Stromal cell of bone marrow (primary cell): ENCODE measurements around the gene POU2AF2.
"Not testable (repeated sequence)": the region's sequence is repeated elsewhere in the genome, so short reads cannot be mapped to it uniquely, and the experiment has no call there.

Experiments
- DNase-seq: peaks from one replicate; pipeline ENCODE4 v3.0.0-alpha.2; 2012; ENCODE audit warnings: low read depth

POU2AF2 gene, protein sequence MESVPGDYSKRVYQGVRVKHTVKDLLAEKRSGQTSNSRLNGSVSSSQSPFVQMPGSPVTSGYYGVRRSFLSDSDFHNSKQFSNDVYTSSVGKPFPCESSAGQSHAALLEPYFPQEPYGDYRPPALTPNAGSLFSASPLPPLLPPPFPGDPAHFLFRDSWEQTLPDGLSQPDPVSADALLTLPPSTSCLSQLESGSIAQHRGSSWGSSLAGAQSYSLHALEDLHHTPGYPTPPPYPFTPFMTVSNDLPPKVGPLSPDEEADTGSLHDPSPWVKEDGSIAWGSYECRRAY

DNA sequence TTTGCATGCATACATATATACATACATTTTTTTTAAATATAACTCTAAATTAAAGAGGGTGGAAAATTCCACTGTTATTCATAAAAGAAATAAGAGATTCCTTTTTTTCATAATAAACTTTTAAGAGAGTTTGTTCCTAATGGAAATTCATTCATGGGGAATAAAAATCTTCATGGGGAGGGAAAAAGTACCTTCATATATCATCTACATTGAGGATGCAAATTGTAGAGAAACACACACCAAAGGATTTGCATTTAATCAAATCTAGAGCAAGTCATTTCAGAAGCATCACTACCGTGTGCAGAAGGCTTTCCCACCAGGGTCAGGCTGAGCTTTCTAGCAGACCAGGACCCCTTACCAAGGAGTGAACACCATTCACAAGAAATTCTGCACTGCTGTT is at the start of gene POU2AF2:
TSS of gene POU2AF2 (plus strand) at position 301 of the 400 bp plus-strand sequence. CDS start 129 bp downstream, outside the sequence.
- no peak for DNase-seq

DNA sequence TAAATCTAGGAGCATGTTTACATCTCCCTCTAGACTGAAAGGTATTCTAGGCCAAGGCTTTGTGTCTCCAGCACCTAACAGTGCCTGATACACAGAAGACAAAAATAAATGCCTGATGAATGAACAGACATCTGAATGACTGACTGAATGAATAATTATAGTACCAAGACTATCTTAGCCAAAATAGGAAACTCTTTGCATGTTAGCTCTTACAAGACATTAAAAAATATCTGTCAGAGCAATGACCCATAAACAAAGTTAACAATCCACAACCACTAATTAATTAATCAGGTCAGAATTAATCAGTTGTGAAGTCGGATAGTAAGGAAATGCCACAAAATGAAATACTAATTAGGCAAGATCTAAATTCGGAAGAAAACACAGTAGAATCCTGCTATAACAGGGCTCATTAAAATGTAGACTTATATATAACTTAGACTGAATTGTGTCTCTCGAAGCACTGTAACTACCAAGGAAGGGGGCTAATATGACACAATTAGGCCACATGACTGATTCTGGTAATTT is 45.5 kb upstream of the POU2AF2 start:
- DNase-seq = no peak

DNA sequence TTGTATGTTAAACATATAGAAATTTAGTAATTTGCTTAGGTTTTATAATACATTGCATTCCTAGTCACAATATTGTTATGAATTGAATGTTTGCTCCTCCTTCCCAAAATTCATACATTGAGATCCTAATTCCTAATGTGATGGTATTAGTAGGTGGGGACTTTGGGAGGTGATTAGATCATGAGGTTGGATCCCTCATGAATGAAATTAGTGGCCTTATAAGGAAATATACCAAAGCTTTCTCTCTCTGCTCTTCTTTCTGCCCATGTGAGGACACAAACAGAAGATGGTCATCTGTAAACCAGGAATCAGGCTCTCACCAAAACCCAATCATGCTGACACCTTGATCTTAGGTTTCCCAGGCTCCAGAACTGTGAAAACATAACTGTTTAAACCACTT is 41.3 kb upstream of the POU2AF2 start:
- no peak for DNase-seq

DNA sequence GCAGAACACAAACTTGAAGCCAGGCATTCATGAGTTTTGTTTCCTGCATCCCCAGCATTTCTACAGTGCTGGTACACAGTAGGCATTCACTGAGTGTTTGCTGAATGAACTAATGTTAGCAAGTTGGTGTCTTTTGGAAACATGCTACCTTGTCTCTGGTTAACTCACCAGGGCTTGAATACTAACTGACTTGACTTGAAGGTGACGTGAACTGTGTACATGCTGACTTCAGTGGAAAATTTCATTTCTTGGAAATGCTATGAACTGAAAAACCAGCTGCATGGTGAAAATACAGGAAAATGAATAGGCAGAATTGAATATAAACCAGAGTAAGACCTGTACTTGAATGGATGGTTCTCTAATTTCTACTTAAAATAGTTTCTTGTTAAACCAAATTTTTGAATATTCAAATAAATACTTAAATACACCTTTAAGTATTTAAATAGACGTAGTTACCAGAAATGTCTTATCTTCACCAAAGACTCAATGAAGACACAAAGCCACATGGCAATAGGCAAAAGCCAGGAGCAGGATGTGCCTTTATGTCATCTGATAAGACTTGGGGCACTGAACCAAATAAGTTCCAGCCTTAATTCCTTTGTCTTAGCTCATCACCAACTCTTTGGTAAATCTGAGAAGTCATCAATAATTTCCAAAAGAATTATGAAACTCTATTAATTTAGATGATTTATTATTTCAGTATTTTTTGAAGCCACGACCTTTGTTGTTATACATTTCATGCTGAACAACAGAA is 39.7 kb upstream of the POU2AF2 start:
- no peak for DNase-seq

DNA sequence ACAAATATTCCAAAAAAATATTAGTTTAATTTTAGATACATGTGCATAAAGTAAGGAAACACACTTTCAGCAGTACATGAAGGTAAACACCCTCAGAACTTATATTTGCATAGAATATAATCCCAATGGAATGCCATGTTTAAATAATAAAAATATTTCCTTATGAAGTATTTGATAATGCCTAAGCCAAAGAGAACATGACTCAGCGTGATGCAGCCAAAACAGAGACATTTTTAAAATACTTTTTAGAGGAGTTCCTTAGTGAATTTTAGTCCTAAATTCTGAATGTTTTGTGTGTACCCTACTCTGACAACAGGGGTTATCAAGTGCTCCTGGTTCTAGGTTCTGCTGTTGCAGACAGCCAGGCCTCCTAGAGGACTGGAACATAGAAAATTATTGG is 39.1 kb upstream of the POU2AF2 start:
- no peak for DNase-seq

DNA sequence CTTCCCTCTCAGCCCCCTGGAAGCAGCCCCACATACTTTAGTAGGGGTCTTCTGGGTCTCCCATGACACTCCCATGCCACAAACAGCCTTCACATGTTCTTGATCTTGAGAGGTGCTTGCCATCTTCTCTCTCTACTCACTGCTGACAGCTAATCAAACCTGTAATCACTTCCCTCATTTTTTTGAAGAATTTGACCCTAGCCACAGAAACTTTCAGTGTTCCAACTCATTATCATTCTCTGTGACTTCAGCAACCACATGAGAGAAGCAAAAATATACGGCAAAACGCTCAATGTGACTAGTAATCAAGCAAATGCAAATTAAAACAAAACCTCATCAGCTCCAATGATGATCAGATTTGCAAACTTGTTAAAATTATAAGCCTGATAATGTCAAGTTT is 38.3 kb upstream of the POU2AF2 start:
- no peak for DNase-seq

DNA sequence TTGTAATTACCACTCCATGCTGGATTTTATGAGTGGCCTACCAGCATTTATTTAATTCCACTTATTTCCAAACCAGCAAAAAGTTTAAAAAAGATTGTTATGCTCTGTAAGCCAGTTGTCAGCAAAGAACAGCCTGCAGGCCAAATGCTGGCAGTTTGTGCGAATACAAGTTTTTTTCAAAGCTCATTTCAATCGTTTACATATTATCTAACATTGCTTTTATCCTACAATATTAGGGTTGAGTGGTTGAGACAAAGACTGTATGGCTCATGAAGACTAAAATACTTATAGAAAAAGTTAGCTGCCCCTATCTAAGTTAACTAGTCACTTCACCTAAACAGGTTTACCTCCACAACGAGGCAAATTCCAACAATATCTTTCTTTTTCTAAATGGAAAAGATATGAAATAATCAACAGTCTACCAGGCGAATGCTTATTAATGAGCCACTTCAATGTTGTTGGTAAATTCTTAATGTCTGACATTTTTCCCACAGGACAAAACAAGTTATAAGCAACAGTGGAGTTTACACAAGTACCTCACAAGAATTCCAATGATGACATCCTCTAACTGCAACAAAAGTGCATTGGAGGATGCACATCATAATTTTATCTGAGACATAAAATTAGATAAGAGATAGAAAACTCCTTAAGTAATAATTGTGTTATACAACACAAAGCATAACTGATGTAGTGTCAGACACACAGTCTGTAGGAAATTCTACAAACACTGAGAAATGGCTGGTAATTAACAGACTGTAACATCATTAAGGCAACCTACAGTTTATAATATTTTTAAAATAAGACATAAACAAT is 35.8 kb upstream of the POU2AF2 start:
- DNase-seq = no peak

DNA sequence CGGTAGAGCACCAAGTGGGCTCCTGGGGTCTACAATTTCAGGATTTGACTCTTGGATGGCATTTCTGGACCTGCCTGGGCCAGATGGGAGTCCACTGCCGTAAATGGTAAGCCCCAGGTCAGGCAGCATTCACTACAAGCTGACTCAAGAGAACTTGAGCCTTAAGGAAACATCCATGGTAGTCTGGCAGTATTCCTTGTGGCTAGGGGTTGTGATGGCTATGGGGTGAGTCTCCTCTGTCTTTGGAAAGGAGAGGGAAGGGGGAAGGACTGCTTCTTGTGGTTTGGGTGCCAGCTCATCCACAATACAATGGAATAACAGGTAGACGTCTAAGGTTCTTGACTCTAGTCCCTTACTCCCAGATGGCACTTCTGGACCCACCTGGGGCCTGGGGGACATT is 32.3 kb upstream of the POU2AF2 start:
- DNase-seq = no peak

DNA sequence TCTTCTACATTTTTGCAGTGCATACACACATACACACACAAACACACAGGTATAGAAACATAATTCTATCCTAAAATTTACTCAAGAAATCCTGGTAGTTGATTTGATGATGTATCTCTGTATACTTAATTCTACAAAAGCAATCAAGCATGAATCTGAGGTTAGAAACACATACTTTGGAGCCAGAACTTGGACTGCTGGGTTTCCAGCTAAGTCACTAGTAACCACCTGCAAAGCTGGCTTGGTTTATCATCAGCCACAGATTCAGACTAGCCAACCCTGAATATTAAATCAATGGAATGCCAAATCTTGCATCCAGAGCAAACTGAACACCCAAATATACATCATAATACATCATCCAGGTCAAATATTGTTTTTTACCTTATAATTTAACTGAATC is 24.8 kb upstream of the POU2AF2 start:
- DNase-seq = no peak

DNA sequence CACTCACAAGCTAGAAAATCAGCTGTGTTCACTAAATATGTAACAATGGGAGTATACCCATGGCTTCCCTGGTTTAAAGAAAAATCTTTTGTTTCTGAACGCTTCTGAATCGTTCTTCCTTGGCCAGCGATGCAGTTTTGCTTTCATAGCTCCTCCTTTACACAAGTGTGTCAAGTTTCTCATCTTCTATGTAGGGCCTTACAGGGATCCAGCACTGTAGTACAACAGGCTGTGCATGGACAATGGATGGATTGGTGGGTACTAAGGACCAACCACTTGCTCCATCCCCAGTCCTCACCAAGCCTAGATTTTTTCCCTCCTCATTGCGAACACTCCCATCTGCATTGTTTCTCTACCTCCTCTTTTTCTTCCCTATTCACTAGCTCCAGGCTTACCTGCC is 24.3 kb upstream of the POU2AF2 start:
- DNase-seq = no peak

DNA sequence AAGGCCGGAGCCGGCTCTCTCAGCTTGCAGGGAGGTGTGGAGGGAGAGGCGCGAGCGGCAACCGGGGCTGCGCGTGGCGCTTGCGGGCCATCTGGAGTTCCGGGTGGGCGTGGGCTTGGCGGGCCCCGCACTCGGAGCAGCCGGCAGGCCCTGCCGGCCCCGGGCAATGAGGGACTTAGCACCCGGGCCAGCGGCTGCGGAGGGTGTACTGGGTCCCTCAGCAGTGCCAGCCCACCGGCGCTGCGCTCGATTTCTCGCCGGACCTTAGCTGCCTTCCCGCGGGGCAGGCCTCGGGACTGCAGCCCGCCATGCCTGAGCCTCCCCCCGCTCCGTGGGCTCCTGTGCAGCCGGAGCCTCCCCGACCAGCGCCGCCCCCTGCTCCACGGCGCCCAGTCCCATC is 23.6 kb upstream of the POU2AF2 start:
- DNase-seq = not testable (repeated sequence)

DNA sequence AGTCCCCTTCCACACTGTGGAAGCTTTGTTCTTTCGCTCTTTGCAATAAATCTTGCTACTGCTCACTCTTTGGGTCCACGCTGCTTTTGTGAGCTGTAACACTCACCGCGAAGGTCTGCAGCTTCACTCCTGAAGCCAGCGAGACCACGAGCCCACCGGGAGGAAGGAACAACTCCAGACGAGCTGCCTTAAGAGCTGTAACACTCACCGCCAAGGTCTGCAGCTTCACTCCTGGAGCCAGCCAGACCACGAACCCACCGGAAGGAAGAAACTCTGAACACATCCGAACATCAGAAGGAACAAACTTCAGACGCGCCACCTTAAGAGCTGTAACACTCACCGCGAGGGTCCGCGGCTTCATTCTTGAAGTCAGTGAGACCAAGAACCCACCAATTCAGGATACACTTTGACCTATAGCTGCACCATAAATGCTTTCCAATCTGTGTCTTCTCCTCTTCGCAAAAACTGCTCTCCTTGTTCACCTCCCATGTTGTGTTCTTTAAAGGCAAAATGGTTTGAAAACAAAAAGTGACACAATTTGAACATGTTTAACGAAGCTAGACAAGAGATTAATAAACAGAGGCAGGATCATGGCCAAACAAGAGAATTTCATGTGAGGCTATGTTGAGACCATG is 22.6 kb upstream of the POU2AF2 start:
- DNase-seq = not testable (repeated sequence)

DNA sequence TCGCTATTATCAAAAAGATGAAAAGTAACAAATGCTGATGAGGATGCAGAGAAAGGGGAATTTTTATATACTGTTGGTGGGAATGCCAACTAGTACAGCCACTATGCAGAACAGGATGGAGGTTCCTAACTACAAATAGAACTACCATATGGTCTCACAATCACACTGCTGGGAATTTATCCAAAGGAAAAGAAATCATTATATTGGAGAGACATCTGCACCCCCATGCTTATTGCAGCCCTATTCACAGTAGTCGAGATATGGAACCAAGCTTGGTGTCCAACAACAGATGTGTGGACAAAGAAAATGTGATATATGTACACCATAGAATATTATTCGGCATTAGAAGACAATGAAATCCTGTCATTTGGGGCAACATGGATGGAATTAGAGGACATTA is 19.6 kb upstream of the POU2AF2 start:
- no peak for DNase-seq

DNA sequence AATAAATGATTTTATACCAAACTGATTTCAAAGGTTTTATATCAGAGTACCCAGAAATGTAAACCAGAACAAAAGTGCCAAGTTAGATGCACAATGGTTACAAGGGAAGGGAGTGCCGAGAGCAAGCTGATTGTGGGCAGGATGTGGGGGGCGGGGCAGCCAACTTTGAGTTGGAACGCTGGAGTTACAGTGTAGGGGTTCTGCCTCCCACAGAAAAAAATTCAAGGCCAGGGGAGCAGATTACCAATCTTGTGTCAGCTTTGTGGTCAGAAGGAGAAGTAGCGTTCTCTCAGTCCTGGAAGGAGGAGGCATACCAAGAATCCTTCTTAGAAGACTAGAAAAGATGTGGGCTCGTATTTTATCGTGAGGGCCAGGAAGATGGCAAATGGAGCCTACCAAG is 15.9 kb upstream of the POU2AF2 start:
- DNase-seq = no peak

DNA sequence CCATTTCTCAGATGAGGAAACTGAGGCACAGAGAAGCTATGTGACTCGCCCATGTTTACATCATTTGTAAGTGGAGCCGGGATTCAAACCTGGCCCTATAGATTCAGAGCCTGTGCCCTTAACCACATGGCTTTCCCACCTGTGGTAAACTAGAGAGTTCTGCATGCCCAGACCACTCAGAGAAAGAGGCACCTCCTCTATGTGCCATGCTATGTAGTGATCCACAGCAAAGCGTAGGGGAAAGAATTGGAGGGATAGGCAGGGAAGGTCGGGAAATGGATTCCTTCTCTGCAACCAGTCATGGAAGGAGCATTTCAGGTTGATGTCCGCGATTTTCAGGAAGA is 15.4 kb upstream of the POU2AF2 start:
- no peak for DNase-seq

DNA sequence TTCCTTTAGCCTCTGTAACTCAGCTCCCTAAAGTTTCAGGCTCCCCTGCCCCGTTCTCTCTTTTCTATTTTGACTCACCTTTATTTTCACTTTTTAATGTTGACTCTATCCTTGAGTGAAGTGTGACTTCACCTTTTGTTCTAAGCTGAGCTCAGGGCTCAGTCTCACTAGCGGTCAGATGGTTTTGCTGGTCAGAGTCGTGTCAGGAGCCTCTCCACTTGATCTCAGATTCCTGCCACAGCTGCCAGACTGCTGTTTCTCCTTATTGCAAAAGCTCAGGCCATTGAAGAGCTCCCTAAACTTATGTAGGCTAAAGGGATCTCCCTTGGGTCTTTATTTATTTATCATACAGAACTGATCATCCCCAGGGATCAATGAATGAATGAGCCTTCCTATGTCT is 13.7 kb upstream of the POU2AF2 start:
- no peak for DNase-seq

DNA sequence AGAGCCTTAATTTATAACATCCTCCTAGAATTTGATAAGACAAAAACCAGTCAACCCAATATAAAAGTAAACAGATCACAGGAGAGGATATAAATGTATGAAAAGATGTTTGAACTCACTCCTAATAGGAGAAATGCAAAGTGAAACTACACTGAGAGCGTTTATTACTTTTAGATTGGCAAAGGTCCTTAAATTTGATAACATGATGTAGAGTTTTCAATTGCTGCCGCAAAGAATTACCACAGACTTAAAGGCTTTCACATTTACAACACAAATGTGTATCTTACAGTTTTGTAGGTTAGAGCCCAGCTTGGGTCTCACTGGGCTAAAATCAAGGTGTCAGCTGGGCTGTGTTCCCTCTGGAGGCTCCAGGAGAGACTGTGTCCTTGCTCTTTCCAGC is 9.1 kb upstream of the POU2AF2 start:
- no peak for DNase-seq

DNA sequence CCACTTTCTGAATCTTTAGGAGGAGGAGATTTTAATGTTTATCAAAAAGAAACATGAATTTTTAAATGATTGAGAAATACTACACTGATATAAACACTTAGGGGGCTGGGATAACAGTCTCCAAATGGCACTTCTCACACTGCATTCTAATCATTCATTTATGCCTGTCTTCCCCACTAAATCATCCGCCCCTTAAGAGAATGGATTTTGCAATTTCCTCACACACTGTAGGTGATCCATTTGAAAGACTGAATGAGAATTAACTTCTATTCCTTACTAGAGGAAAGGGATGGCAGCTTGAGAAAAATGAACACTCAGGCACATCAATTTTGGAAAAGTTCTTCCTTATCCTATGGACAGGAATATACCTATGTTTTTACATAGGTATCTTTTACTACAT is 7.6 kb upstream of the POU2AF2 start:
- no peak for DNase-seq

DNA sequence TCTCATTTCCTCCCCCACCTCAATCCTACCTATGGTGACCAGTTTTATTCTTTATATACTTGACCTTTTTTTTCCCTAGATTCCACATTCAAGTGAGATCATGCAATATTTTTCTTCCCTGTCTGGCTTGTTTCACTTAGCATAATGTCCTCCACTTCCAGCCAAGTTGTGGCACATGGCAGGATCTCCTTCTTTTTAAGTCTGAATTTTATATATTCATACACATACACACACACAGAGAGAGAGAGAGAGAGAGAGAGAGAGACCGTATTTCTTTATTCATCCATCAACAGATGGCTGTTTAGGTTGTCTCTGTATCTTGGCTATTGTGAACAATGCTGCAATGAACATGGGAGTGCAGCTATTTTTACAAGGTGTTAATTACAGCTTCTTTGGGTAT is 1.4 kb downstream of the POU2AF2 start:
- no peak for DNase-seq

DNA sequence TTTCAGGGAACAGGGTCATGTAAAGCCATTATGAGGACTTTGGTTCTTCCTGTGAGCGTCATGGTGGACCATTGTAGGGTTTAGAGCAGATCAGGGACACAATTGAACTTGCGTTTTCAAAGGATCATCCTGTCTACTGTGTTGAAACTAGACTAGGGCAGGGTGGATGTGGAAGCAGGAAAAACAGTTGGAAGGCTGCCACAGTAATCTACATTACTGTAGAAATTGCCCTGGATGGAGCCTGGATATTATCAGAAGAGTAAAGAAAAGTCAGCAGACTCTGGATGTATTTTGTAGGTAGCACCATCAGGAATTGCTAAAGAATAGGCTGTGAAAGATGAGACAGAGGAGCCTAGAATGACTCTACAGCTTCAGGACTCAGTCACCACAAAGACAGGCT is 5.4 kb downstream of the POU2AF2 start:
- no peak for DNase-seq

DNA sequence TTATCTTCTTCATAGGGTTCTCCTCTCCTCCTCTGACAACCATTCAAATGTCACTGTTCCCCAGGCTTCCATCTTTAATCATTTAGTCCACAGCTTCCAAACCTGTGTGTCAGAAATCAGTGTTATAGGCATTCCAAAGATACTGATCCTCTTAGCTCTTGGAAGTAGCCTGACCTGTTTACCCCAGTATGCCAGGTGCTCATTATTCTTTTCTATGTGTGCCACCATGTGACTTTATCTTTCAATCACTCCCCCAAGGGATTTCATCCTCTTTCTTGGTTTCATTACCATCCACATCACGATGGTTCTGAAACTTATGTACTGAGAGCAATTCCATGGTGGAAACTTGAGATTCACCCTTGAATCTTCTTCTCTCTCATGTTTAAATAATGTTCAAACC is 7.6 kb downstream of the POU2AF2 start:
- DNase-seq = no peak

DNA sequence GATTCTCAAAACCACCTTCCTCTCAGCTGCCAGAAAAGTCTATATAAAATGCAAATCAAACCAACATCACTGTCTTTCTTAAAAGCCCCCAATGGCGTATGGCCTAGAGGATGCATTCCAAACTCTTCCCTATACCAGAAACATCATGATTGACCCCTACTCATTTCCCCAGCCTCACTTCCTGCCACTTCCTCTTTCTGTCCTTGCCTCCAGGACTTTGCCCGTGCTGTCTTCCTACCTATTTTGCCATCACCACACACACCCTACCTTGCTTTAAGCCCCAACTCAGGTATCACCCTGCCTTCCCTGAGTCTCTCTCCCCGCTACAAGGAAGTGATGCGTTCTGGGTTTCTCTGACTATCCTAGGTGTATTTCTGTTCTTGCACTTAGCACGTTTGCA is 8.1 kb downstream of the POU2AF2 start:
- no peak for DNase-seq
